RWPE1 (cell line): ENCODE measurements around the gene HDAC4.

ENCODE experiments used
- CTCF ChIA-PET: fragments of 350-600 bp; sonication (Branson Sonifier 250); formaldehyde crosslinking; extraction: SDS; loops from one replicate; lab custom pipeline; 2021; lab: Yijun Ruan, JAX
- POLR2A ChIA-PET: fragments of 400-600 bp; formaldehyde crosslinking; extraction: SDS; loops from one replicate; lab custom pipeline; 2020; ENCODE audit warnings: antibody characterized with exemption; ENCODE audit not compliant: low non-redundant PET; lab: Yijun Ruan, JAX
- DNase-seq: peaks from one replicate; pipeline ENCODE4 v3.0.0; 2012; ENCODE audit warnings: low spot score
- H3K27ac ChIP-seq: fragments of 450-650 bp; 2 replicates; pipeline ENCODE4 v1.5.1; 2017
- CTCF ChIP-seq: fragments of 450-650 bp; conservative IDR thresholded peaks from 2 replicates; pipeline ENCODE4 v1.5.1; 2017; ENCODE audit warnings: low read depth, mild to moderate bottlenecking

The HDAC4 gene

DNA sequence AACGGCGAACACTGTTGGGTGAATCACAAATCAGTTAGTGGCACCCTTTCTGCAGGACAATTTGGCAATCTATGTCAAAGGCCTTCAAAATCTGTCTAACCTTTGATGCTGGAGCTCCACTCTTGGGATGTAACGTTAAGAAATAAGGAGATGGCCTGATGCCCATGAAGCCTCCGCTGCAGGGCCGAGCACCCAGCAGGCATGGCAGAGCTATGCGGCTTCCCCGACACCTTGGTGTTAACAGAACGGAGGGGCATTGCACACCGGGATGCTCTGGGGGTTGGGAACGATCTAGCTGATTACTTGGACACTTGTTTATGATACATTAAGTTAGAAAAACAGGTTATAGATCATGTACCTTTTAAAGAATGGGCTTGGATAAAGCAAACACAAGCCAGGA lies 265.3 kb downstream of the HDAC4 start:
- H3K27ac ChIP-seq, result no peak overlapping the region
- no peak for TF ChIP-seq CTCF
- DNase-seq, result no peak
- ChIA-PET POLR2A (no interaction called here), CTCF (no interaction called here)

DNA sequence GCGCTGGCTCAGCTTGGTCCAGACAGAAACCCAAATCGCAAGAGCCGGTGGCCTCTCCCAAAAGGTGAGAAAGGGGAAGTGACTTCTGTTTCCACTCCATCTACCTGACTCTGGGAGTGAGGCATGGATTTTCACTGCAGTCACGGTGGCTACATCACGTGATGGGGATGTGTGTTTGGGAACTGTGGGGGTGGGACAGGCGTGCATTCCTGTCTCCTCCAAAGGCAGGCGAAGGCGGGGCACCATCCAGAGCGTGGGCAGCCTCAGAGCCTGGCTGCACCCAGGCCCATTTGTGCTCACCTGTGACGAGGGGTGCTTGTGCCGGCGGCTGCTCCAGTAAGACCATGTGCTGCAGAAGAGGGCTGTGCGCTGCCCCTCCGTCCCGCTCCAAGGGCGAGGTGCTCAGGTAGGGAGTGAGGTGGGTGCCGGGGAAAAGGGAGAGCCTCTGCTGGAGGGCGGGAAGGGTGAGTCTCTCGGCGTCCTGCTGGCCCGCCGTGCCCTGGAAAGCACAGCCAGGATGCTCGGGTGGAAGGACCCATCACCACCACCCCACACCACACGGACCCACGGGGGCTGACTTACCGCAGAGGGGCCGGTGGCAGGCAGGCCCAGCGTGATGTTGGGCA lies 266.8 kb downstream of the HDAC4 start:
- DNase-seq, result no peak
- CTCF ChIA-PET, result interaction anchor here (0.7 kb wide), 1 partner anchor 141 kb away, joined by 3 read pairs; no protein-coding TSS in a partner anchor
- no peak for TF ChIP-seq CTCF
- H3K27ac ChIP-seq, result no peak overlapping the region
- POLR2A ChIA-PET, result no interaction called here

- ChIA-PET POLR2A (no interaction called here), CTCF (interaction anchor here (0.6 kb wide), 1 partner anchor 491 kb away, joined by 4 read pairs; no protein-coding TSS in a partner anchor)
- no peak for DNase-seq
- no peak for TF ChIP-seq CTCF
- no peak overlapping the region for H3K27ac ChIP-seq
Observed at GRCh38 chr2:239132786-239133185, 268.0 kb downstream of the HDAC4 start.

DNA sequence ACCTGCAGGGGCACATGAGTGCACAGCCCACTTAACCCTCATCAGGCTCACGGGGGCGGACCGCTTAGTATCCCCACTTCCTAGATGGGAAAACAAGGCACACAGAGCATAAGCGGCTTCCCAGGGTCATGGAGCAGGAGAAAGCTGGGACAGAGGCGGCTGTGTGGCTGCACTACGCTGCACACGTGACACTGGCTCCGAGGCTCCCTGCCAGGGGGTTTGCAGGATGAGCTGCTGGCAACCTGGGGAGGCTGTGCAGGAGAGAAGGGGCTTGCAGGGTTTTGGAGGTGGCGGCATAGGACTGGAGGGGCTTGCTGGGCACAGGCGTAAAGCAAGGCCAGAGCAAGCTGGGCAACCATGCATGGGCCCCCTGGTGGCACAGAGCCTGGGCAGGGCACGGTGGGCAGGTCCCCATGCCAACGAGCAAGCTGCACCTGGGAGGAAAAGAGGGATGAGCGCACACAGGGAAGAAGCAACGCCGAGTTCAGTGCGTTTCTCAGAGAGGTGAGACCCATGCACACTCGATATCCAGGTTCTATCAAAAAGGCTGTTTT lies 268.6 kb downstream of the HDAC4 start:
- ChIA-PET CTCF (interaction anchor here (0.6 kb wide), 1 partner anchor 492 kb away, joined by 4 read pairs; no protein-coding TSS in a partner anchor), POLR2A (no interaction called here)
- H3K27ac ChIP-seq, result no peak overlapping the region
- TF ChIP-seq CTCF, result no peak
- DNase-seq, result no peak

- CTCF ChIA-PET, result no interaction called here
- TF ChIP-seq CTCF, result no peak
- POLR2A ChIA-PET, result no interaction called here
Observed at GRCh38 chr2:239131521-239131920, 269.3 kb downstream of the HDAC4 start.

DNA sequence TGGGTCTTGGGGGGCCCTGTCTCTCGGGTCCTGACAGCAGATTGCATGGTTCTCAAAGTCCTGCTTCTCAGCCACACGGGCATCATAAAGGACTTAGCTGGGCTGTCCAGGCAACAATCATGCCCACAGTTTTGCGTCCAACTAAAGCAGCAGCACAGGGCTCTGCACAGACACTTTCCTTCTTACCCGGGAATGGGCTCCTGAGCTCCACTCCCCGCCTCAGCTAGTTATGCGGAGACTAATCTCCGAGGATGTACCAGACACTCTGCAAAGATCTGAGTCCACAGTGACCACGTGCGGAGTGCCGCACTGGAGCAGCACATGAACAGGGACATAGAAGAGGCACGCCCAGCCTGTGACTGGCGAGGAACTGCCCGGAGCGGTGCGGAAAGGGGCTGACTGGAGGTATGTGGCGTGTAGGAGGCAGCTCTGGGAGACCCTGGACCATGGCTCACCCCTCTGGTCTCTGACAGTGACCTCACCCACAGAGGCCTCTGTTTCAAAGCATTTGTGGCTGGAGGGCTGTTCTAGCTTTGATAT lies 270.0 kb downstream of the HDAC4 start:
- ChIA-PET CTCF (no interaction called here), POLR2A (no interaction called here)

More at GRCh38 chr2:239131521-239131920, 269.3 kb downstream of the HDAC4 start:
- H3K27ac ChIP-seq, result no peak overlapping the region
- no peak for DNase-seq

More for the DNA sequence above, 270.0 kb downstream of the HDAC4 start:
- TF ChIP-seq CTCF, result no peak
- no peak for DNase-seq
- no peak overlapping the region for H3K27ac ChIP-seq
